ENCODE results near the gene GAPDH. TPM values are rescaled to one million over a fixed set of nuclear protein-coding genes. Genes with fewer than 3 reads are reported as not detected.

The GAPDH gene
- total and polyA plus RNA-seq, 2 experiments from 2014 or later: 1,719 to 2,607 TPM

DNA sequence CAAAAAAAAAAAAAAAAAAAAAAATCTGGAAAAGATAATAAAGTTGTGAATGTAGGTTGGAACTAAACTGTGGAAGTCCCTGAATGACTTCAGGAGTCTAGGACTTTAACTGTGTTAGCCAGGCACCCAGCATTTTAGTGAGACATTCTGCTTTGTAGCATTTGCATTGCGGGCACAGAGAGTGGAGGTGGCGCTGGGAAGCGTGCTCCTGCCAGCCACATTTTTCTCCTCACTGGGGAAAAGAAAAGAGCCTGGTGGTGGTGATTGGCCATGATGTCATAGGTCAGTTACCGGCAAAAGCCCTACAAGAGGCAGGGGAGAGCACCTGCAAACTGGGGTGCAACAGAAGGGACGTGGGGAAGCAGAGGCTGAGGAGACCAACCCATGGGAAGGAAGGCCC, 9.7 kb upstream of the GAPDH start:
- Histone ChIP-seq H3K27ac (no peak overlapping the region), H3K79me2 (no peaks in the 10 kb centered on the region), H3K36me3 (replicated peaks; ENCODE audit: insufficient read depth, low read depth) (no peaks in the 10 kb centered on the region), H3K9me2 (replicated peaks; ENCODE audit: insufficient read depth) (no peaks in the 10 kb centered on the region), H4K20me1 (ENCODE audit: insufficient read depth, poor library complexity, severe bottlenecking) (no peaks in the 10 kb centered on the region), H3K4me3 (no peak overlapping the region), H3K27me3 (no peaks in the 10 kb centered on the region), H3K4me2 (no peak overlapping the region), H2AFZ (no peak overlapping the region), H3K9me3 (ENCODE audit: low read depth) (no peaks in the 10 kb centered on the region), H3K4me1 (ENCODE audit: insufficient read depth) (no peaks in the 10 kb centered on the region)
- no peak for DNase-seq (ENCODE audit: low spot score)
- 97% methylated on average over 5 of the region's 5 CpGs for WGBS (ENCODE audit: low lambda C conversion rate, missing lambda C conversion rate)
- TF ChIP-seq EZH2phosphoT487 (IDR thresholded peaks at IDR 0.05; ENCODE audit: low read depth, severe bottlenecking, unreplicated experiment): no peak
- no peak for TF ChIP-seq EZH2 (IDR thresholded peaks at IDR 0.05; ENCODE audit: borderline replicate concordance)
- TF ChIP-seq, protein P1, sequence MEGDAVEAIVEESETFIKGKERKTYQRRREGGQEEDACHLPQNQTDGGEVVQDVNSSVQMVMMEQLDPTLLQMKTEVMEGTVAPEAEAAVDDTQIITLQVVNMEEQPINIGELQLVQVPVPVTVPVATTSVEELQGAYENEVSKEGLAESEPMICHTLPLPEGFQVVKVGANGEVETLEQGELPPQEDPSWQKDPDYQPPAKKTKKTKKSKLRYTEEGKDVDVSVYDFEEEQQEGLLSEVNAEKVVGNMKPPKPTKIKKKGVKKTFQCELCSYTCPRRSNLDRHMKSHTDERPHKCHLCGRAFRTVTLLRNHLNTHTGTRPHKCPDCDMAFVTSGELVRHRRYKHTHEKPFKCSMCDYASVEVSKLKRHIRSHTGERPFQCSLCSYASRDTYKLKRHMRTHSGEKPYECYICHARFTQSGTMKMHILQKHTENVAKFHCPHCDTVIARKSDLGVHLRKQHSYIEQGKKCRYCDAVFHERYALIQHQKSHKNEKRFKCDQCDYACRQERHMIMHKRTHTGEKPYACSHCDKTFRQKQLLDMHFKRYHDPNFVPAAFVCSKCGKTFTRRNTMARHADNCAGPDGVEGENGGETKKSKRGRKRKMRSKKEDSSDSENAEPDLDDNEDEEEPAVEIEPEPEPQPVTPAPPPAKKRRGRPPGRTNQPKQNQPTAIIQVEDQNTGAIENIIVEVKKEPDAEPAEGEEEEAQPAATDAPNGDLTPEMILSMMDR (IDR thresholded peaks at IDR 0.05; ENCODE audit: poor library complexity): no peak

DNA sequence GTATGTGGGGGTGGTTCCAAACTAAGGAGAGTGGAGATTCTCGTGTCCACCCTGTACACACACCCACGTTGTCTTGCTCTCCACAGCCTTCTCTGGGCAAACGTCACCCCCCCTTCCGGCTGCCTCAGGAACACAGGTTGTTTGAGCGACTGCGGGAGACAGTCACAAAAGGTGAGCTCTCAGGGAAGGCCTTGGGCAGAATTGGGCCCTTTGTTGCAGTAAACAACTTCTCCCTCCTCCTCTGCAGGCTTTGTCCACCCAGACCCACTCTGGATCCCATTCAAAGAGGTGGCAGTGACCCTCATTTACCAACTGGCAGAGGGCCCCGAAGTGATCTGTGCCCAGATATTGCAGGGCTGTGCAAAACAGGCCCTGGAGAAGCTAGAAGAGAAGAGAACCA, 8.1 kb upstream of the GAPDH start:
- Histone ChIP-seq H3K4me3 (no peak overlapping the region), H3K9me3 (ENCODE audit: low read depth) (no peaks in the 10 kb centered on the region), H3K27me3 (no peaks in the 10 kb centered on the region), H3K36me3 (replicated peaks; ENCODE audit: insufficient read depth, low read depth) (no peaks in the 10 kb centered on the region), H3K4me2 (no peak overlapping the region), H4K20me1 (ENCODE audit: insufficient read depth, poor library complexity, severe bottlenecking) (no peaks in the 10 kb centered on the region), H3K9me2 (replicated peaks; ENCODE audit: insufficient read depth) (no peaks in the 10 kb centered on the region), H3K27ac (no peak overlapping the region), H3K79me2 (peaks cover 5% of the 10 kb centered on the region), H2AFZ (no peak overlapping the region), H3K4me1 (ENCODE audit: insufficient read depth) (no peaks in the 10 kb centered on the region)
- WGBS (ENCODE audit: low lambda C conversion rate, missing lambda C conversion rate): 93% methylated on average over 7 of the region's 7 CpGs
- TF ChIP-seq, protein P1 (IDR thresholded peaks at IDR 0.05; ENCODE audit: poor library complexity): no peak
- TF ChIP-seq EZH2 (IDR thresholded peaks at IDR 0.05; ENCODE audit: borderline replicate concordance): no peak
- no peak for TF ChIP-seq EZH2phosphoT487 (IDR thresholded peaks at IDR 0.05; ENCODE audit: low read depth, severe bottlenecking, unreplicated experiment)
- DNase-seq (ENCODE audit: low spot score): no peak

DNA sequence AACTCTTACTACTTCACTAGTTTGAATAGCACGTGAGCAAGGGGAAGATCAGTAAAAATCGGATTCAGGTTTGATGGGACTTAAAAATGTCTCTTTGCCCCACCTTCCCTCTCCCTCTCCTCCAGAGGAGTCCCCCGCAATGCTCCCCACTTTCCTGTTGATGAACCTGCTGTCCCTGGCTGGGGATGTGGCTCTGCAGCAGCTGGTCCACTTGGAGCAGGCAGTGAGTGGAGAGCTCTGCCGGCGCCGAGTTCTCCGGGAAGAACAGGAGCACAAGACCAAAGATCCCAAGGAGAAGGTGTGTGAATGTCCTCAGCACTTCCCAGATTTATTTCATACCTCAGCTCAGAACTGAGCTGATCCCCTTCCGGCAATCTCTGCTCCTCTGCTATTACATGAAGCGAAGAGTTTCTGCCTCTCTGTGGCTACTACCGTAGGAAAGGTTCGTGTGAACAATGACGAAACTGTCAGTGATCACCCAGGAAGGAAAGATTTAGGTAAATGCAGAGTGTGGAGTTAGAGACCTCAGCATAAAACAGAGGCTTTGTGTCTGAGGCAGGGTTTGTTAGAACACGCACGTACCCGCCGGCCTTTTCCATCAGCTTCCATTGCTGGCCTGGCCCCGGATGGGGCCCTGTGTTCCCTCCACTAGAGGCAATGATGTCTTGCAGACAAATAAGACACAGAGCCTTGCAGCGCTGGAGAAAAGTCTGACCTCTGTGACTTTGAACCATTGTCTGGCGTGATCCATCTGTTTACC, 7.4 kb upstream of the GAPDH start:
- no peak for TF ChIP-seq EZH2phosphoT487 (IDR thresholded peaks at IDR 0.05; ENCODE audit: low read depth, severe bottlenecking, unreplicated experiment)
- TF ChIP-seq, protein P1 (IDR thresholded peaks at IDR 0.05; ENCODE audit: poor library complexity): no peak
- TF ChIP-seq EZH2 (IDR thresholded peaks at IDR 0.05; ENCODE audit: borderline replicate concordance): no peak
- Histone ChIP-seq H3K9me2 (replicated peaks; ENCODE audit: insufficient read depth) (no peaks in the 10 kb centered on the region), H2AFZ (no peak overlapping the region), H3K9me3 (ENCODE audit: low read depth) (no peaks in the 10 kb centered on the region), H3K4me1 (ENCODE audit: insufficient read depth) (peaks cover 6% of the 10 kb centered on the region), H4K20me1 (ENCODE audit: insufficient read depth, poor library complexity, severe bottlenecking) (no peaks in the 10 kb centered on the region), H3K4me2 (no peak overlapping the region), H3K27me3 (no peaks in the 10 kb centered on the region), H3K79me2 (peaks cover 11% of the 10 kb centered on the region), H3K36me3 (replicated peaks; ENCODE audit: insufficient read depth, low read depth) (no peaks in the 10 kb centered on the region), H3K27ac (no peak overlapping the region), H3K4me3 (no peak overlapping the region)
- DNase-seq (ENCODE audit: low spot score): no peak
- WGBS (ENCODE audit: low lambda C conversion rate, missing lambda C conversion rate): 92% methylated on average over 19 of the region's 19 CpGs
